ENCODE data around the gene NUAK2. TPM values are rescaled to one million over a fixed set of nuclear protein-coding genes. Genes with fewer than 3 reads are reported as not detected.

NUAK2 gene
- total and polyA plus RNA-seq, 4 donors = 4.2 to 14.1 (median 9.2) TPM

GRCh38 chr1:205343431-205344065 is 22.0 kb upstream of the NUAK2 start:
- Histone ChIP-seq H3K4me3 (no peak overlapping the region), H3K27ac (ENCODE audit: low read depth in 1 of 2, low read length in 1 of 2) (no peak overlapping the region), H3K36me3 (ENCODE audit: control insufficient read depth in 4 of 4, insufficient read depth in 4 of 4, low read length in 4 of 4) (no peaks in the 10 kb centered on the region), H3K4me1 (ENCODE audit: control insufficient read depth in 5 of 5, insufficient read depth in 5 of 5, low read length in 5 of 5) (peaks cover 0 to 8% (median 6%) of the 10 kb centered on the region in 5 donors), H3K27me3 (ENCODE audit: control insufficient read depth in 3 of 3, insufficient read depth in 3 of 3, low read length in 2 of 3) (peaks cover 0 to 43% (median 32%) of the 10 kb centered on the region in 3 donors), H3K9ac (ENCODE audit: insufficient read depth in 1 of 2, low read length in 2 of 2) (no peak overlapping the region), H3K9me3 (ENCODE audit: control insufficient read depth in 4 of 4, insufficient read depth in 3 of 4, low read length in 3 of 4) (no peaks in the 10 kb centered on the region)
- 3 to 5% methylated on average over 42 to 63 of the region's 63 CpGs for WGBS, 2 donors
- no peak for DNase-seq
- TF ChIP-seq, protein P1, sequence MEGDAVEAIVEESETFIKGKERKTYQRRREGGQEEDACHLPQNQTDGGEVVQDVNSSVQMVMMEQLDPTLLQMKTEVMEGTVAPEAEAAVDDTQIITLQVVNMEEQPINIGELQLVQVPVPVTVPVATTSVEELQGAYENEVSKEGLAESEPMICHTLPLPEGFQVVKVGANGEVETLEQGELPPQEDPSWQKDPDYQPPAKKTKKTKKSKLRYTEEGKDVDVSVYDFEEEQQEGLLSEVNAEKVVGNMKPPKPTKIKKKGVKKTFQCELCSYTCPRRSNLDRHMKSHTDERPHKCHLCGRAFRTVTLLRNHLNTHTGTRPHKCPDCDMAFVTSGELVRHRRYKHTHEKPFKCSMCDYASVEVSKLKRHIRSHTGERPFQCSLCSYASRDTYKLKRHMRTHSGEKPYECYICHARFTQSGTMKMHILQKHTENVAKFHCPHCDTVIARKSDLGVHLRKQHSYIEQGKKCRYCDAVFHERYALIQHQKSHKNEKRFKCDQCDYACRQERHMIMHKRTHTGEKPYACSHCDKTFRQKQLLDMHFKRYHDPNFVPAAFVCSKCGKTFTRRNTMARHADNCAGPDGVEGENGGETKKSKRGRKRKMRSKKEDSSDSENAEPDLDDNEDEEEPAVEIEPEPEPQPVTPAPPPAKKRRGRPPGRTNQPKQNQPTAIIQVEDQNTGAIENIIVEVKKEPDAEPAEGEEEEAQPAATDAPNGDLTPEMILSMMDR (IDR thresholded peaks at IDR 0.05; ENCODE audit: control extremely low read depth, extremely low read depth) = no peak
- ATAC-seq (ENCODE audit: insufficient read depth, low FRiP score) = no peak

- Histone ChIP-seq H3K27ac (ENCODE audit: low read depth in 1 of 2, low read length in 1 of 2) (no peak overlapping the region), H3K9ac (ENCODE audit: insufficient read depth in 1 of 2, low read length in 2 of 2) (no peak overlapping the region), H3K9me3 (ENCODE audit: control insufficient read depth in 4 of 4, insufficient read depth in 3 of 4, low read length in 3 of 4) (no peaks in the 10 kb centered on the region), H3K4me3 (no peak overlapping the region), H3K4me1 (ENCODE audit: control insufficient read depth in 5 of 5, insufficient read depth in 5 of 5, low read length in 5 of 5) (peaks cover 0 to 8% (median 6%) of the 10 kb centered on the region in 5 donors), H3K27me3 (ENCODE audit: control insufficient read depth in 3 of 3, insufficient read depth in 3 of 3, low read length in 2 of 3) (peaks cover 0 to 43% (median 30%) of the 10 kb centered on the region in 3 donors), H3K36me3 (ENCODE audit: control insufficient read depth in 4 of 4, insufficient read depth in 4 of 4, low read length in 4 of 4) (no peaks in the 10 kb centered on the region)
- 43 to 66% methylated on average over 12 of the region's 12 CpGs for WGBS, 2 donors
- ATAC-seq (ENCODE audit: insufficient read depth, low FRiP score) = no peak
- TF ChIP-seq, protein P1 (IDR thresholded peaks at IDR 0.05; ENCODE audit: control extremely low read depth, extremely low read depth) = no peak
- DNase-seq = no peak
Measured at GRCh38 chr1:205342986-205343385, 21.4 kb upstream of the NUAK2 start.

- ATAC-seq (ENCODE audit: insufficient read depth, low FRiP score) = no peak
- Histone ChIP-seq H3K9me3 (ENCODE audit: control insufficient read depth in 4 of 4, insufficient read depth in 3 of 4, low read length in 3 of 4) (no peaks in the 10 kb centered on the region), H3K36me3 (ENCODE audit: control insufficient read depth in 4 of 4, insufficient read depth in 4 of 4, low read length in 4 of 4) (no peaks in the 10 kb centered on the region), H3K27ac (ENCODE audit: low read depth in 1 of 2, low read length in 1 of 2) (no peak overlapping the region), H3K4me3 (no peak overlapping the region), H3K9ac (ENCODE audit: insufficient read depth in 1 of 2, low read length in 2 of 2) (no peak overlapping the region), H3K4me1 (ENCODE audit: control insufficient read depth in 5 of 5, insufficient read depth in 5 of 5, low read length in 5 of 5) (peaks cover 0 to 8% (median 6%) of the 10 kb centered on the region in 5 donors), H3K27me3 (ENCODE audit: control insufficient read depth in 3 of 3, insufficient read depth in 3 of 3, low read length in 2 of 3) (peaks cover 0 to 31% (median 28%) of the 10 kb centered on the region in 3 donors)
- DNase-seq = no peak
- 90 to 97% methylated on average over 1 of the region's 1 CpG for WGBS, 2 donors
- TF ChIP-seq, protein P1 (IDR thresholded peaks at IDR 0.05; ENCODE audit: control extremely low read depth, extremely low read depth) = no peak
Measured at GRCh38 chr1:205340676-205341075, 19.1 kb upstream of the NUAK2 start.
